Measurements from ENCODE around the gene DCBLD1. TPM values are rescaled to one million over a fixed set of nuclear protein-coding genes. Genes with fewer than 3 reads are reported as not detected.

The DCBLD1 gene
- total RNA-seq, 2 experiments from 2014 or later: 1.3 to 1.4 TPM

DNA sequence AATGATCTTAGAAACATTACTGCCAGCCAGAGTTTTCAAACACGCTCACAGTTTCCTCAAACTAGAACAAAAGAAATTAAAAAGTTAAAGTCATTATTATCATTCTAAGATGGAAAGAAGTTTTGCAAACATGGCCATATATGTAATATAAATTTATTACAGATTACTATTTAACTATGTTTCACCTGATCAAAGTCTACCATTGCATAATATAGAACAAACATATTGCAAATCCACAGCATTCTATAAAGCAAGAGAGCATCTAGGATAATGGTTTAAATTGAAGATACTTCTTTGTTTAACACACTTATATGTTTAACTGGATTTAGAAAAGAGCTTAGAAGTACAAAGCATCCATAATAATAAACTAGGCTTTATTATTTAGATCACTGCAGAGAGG, 26.2 kb upstream of the DCBLD1 start:
- H3K27me3 Mint-ChIP-seq: peaks cover 16% of the 10 kb centered on the region
- intact Hi-C loops (cut with DNase I, micrococcal nuclease): no loop called here
- H3K27ac ChIP-seq (ENCODE audit: low read depth in 1 of 2, low read length in 2 of 2): no peak overlapping the region
- H3K4me3 ChIP-seq (ENCODE audit: low read length): no peak overlapping the region
- no peaks in the 10 kb centered on the region for H3K27me3 ChIP-seq (ENCODE audit: control insufficient read depth in 1 of 2, insufficient read depth in 2 of 2, low read length in 2 of 2)
- POLR2A ChIA-PET: no interaction called here
- CTCF ChIA-PET: no interaction called here
- H3K9me3 ChIP-seq (ENCODE audit: control insufficient read depth in 1 of 2, insufficient read depth in 1 of 2, low read length in 2 of 2): no peaks in the 10 kb centered on the region
- no peak overlapping the region for H3K27ac Mint-ChIP-seq
- no peaks in the 10 kb centered on the region for H3K36me3 ChIP-seq (ENCODE audit: insufficient read depth, low read length)
- TF ChIP-seq, protein P1, sequence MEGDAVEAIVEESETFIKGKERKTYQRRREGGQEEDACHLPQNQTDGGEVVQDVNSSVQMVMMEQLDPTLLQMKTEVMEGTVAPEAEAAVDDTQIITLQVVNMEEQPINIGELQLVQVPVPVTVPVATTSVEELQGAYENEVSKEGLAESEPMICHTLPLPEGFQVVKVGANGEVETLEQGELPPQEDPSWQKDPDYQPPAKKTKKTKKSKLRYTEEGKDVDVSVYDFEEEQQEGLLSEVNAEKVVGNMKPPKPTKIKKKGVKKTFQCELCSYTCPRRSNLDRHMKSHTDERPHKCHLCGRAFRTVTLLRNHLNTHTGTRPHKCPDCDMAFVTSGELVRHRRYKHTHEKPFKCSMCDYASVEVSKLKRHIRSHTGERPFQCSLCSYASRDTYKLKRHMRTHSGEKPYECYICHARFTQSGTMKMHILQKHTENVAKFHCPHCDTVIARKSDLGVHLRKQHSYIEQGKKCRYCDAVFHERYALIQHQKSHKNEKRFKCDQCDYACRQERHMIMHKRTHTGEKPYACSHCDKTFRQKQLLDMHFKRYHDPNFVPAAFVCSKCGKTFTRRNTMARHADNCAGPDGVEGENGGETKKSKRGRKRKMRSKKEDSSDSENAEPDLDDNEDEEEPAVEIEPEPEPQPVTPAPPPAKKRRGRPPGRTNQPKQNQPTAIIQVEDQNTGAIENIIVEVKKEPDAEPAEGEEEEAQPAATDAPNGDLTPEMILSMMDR (IDR thresholded peaks at IDR 0.05): no peak
- no peak for ATAC-seq (ENCODE audit: poor library complexity)
- H3K4me3 Mint-ChIP-seq: no peak overlapping the region
- H3K36me3 Mint-ChIP-seq (ENCODE audit: low read depth): no peaks in the 10 kb centered on the region
- no peaks in the 10 kb centered on the region for H3K4me1 ChIP-seq (ENCODE audit: insufficient read depth, low read length)
- no peaks in the 10 kb centered on the region for H3K9me3 Mint-ChIP-seq
- DNase-seq: no peak
- H3K4me1 Mint-ChIP-seq (ENCODE audit: low read depth): no peaks in the 10 kb centered on the region

DNA sequence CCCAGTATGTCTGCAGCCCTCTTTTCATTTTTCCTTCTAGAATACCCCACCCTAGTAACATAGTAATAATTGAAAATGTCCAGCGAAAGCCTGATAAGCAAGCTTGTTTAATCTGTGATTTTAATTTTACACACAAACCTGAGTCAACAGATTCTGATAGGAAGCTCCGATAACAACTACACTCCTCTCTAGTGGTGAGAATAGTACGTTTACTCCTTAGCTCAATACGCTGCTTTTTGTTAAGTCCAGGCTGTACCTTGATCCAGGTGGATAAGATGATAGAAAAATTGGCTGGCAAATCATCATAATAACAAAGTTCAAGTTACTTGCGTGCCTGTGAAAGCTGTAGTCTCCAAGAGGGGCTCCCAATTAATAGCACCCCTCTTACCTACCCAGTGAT, 25.5 kb upstream of the DCBLD1 start:
- intact Hi-C loops (cut with DNase I, micrococcal nuclease): no loop called here
- H3K9me3 Mint-ChIP-seq: no peaks in the 10 kb centered on the region
- DNase-seq: no peak
- H3K27ac Mint-ChIP-seq: no peak overlapping the region
- no peaks in the 10 kb centered on the region for H3K9me3 ChIP-seq (ENCODE audit: control insufficient read depth in 1 of 2, insufficient read depth in 1 of 2, low read length in 2 of 2)
- H3K27me3 ChIP-seq (ENCODE audit: control insufficient read depth in 1 of 2, insufficient read depth in 2 of 2, low read length in 2 of 2): no peaks in the 10 kb centered on the region
- H3K4me3 Mint-ChIP-seq: no peak overlapping the region
- ChIA-PET CTCF (no interaction called here), POLR2A (interaction anchor here (0.6 kb wide), 1 partner anchor 90 kb away, joined by 3 read pairs; no protein-coding TSS in a partner anchor)
- no peak overlapping the region for H3K4me3 ChIP-seq (ENCODE audit: low read length)
- no peak for ATAC-seq (ENCODE audit: poor library complexity)
- H3K4me1 Mint-ChIP-seq (ENCODE audit: low read depth): no peaks in the 10 kb centered on the region
- H3K36me3 ChIP-seq (ENCODE audit: insufficient read depth, low read length): no peaks in the 10 kb centered on the region
- H3K27ac ChIP-seq (ENCODE audit: low read depth in 1 of 2, low read length in 2 of 2): no peak overlapping the region
- H3K4me1 ChIP-seq (ENCODE audit: insufficient read depth, low read length): no peaks in the 10 kb centered on the region
- H3K27me3 Mint-ChIP-seq: peaks cover 12% of the 10 kb centered on the region
- H3K36me3 Mint-ChIP-seq (ENCODE audit: low read depth): no peaks in the 10 kb centered on the region
- TF ChIP-seq, protein P1 (IDR thresholded peaks at IDR 0.05): no peak

DNA sequence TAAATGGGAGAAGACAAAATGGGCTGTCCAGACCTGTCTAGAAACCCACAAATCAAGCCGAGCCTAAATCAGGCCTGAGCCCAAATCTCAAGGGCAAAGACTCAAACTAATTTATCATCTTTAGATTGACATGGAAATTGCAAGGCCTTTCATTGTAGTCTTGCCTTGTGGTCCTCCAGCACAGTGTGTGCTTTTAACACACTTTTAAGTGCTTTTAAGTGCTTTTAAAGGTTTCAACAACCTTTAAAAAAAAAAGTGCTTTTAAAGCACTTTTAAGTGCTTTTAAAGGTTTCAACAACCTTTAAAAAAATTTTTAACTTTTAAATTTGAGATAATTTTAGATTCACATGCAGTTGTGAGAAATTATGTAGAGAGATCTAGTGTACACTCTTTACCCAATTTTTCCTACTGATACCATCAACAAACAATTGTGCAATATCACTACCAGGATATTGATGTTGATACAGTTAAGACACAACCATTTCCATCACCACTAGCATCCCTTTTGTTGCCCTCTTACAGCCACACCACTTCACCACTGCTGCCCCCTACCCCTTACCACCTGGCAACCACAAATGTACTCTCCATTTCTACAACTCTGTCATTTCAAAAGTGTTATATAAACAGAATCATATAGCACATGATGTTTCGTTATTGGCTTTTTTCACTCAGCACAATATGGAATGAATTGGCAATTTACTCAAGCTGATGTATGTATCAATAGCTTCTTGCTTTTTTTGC, 23.1 kb upstream of the DCBLD1 start:
- H3K9me3 ChIP-seq (ENCODE audit: control insufficient read depth in 1 of 2, insufficient read depth in 1 of 2, low read length in 2 of 2): no peaks in the 10 kb centered on the region
- H3K36me3 Mint-ChIP-seq (ENCODE audit: low read depth): no peaks in the 10 kb centered on the region
- CTCF ChIA-PET: no interaction called here
- H3K4me3 Mint-ChIP-seq: no peak overlapping the region
- POLR2A ChIA-PET: no interaction called here
- no peak for ATAC-seq (ENCODE audit: poor library complexity)
- no peaks in the 10 kb centered on the region for H3K36me3 ChIP-seq (ENCODE audit: insufficient read depth, low read length)
- no peaks in the 10 kb centered on the region for H3K4me1 Mint-ChIP-seq (ENCODE audit: low read depth)
- no peaks in the 10 kb centered on the region for H3K27me3 ChIP-seq (ENCODE audit: control insufficient read depth in 1 of 2, insufficient read depth in 2 of 2, low read length in 2 of 2)
- H3K9me3 Mint-ChIP-seq: no peaks in the 10 kb centered on the region
- DNase-seq: no peak
- no peak overlapping the region for H3K27ac ChIP-seq (ENCODE audit: low read depth in 1 of 2, low read length in 2 of 2)
- H3K4me1 ChIP-seq (ENCODE audit: insufficient read depth, low read length): peaks cover 2% of the 10 kb centered on the region
- intact Hi-C loops (cut with DNase I, micrococcal nuclease): no loop called here
- TF ChIP-seq, protein P1 (IDR thresholded peaks at IDR 0.05): no peak
- no peak overlapping the region for H3K4me3 ChIP-seq (ENCODE audit: low read length)
- H3K27me3 Mint-ChIP-seq: peaks cover 4% of the 10 kb centered on the region
- H3K27ac Mint-ChIP-seq: no peak overlapping the region
